B cell (primary cell): ENCODE data around the gene ST8SIA5. TPM values are rescaled to one million over a fixed set of nuclear protein-coding genes. Genes with fewer than 3 reads are reported as not detected.

Experiments used
- ATAC-seq: fragments of 200-7000 bp; cut with Tn5 transposase; one replicate; pipeline ENCODE4 v1.10.0; 2021; ENCODE audit warnings: low read depth, mild to moderate bottlenecking, moderate number of reproducible peaks, moderate library complexity
- CTCF ChIA-PET: fragments of 350-600 bp; sonication (Branson Sonifier 250); formaldehyde crosslinking; loops from one replicate; lab custom pipeline; 2021; ENCODE audit warnings: antibody characterized with exemption, inconsistent platforms; lab: Charles Lee
- POLR2A ChIA-PET: fragments of 350-600 bp; sonication (Branson Sonifier 250); formaldehyde crosslinking; loops from one replicate; lab custom pipeline; 2021; ENCODE audit warnings: antibody characterized with exemption; lab: Charles Lee
- DNase-seq: peaks from one replicate; pipeline ENCODE4 v3.0.0; 2013
- H2AFZ ChIP-seq: 2 replicates; pipeline ENCODE4 v1.6.1; 2012; ENCODE audit warnings: mild to moderate bottlenecking, low read depth, low read length; ENCODE audit not compliant: insufficient read depth, poor library complexity, severe bottlenecking
- H3K27ac ChIP-seq, 2 donors: 1 replicate in 1 of 2; 2 replicates in 1 of 2; pipeline ENCODE4 v1.5.1; 2012 to 2013; ENCODE audit warnings: low read length in 2 of 2, mild to moderate bottlenecking in 2 of 2, moderate library complexity in 1 of 2
- H3K27me3 ChIP-seq, 4 experiments: fragments of 200-600 bp in 1 of 4; sonication (generic) in 1 of 4; replicated peaks in 1 of 4; 1 replicate in 2 of 4; 2 replicates in 2 of 4; pipeline versions ENCODE4 v1.6.1 to v1.7.0; 2013 to 2016; ENCODE audit warnings: low read length in 3 of 4, mild to moderate bottlenecking in 2 of 4, mixed read lengths in 1 of 4, moderate library complexity in 1 of 4; ENCODE audit not compliant: insufficient read depth in 4 of 4, control insufficient read depth in 3 of 4; ENCODE audit errors: control extremely low read depth in 1 of 4
- H3K36me3 ChIP-seq, 2 experiments: replicated peaks in 1 of 2; 1 replicate in 1 of 2; 2 replicates in 1 of 2; pipeline versions ENCODE4 v1.6.1 to v1.7.1; 2013; ENCODE audit warnings: low read length in 1 of 2; ENCODE audit not compliant: insufficient read depth in 2 of 2, control insufficient read depth in 1 of 2; ENCODE audit errors: control extremely low read depth in 1 of 2, extremely low read depth in 1 of 2
- H3K4me1 ChIP-seq, 2 donors: fragments of 200-600 bp in 1 of 2; sonication (generic) in 1 of 2; 1 replicate in 1 of 2; 2 replicates in 1 of 2; pipeline versions ENCODE4 v1.5.1 to v1.6.1; 2013 to 2017; ENCODE audit warnings: low read length in 2 of 2; ENCODE audit not compliant: control insufficient read depth in 2 of 2, insufficient read depth in 2 of 2
- H3K4me2 ChIP-seq: replicated peaks from 2 replicates; pipeline ENCODE3; 2012; ENCODE audit warnings: mild to moderate bottlenecking, low read depth, low read length; ENCODE audit not compliant: poor library complexity, severe bottlenecking
- H3K4me3 ChIP-seq, 5 experiments: fragments of 200-600 bp in 1 of 5; sonication (generic) in 1 of 5; 1 replicate in 3 of 5; 2 replicates in 2 of 5; pipeline versions ENCODE4 v1.5.1 to v1.7.0; 2011 to 2016; ENCODE audit warnings: low read length in 4 of 5, mild to moderate bottlenecking in 4 of 5, low read depth in 2 of 5, control low read depth in 1 of 5, moderate library complexity in 1 of 5; ENCODE audit not compliant: insufficient read depth in 1 of 5; ENCODE audit errors: control extremely low read depth in 1 of 5, extremely low read depth in 1 of 5
- H3K79me2 ChIP-seq: fragments of 200-600 bp; sonication (generic); one replicate; pipeline ENCODE4 v1.6.0; 2016; ENCODE audit warnings: low read length; ENCODE audit not compliant: control insufficient read depth, insufficient read depth
- H3K9ac ChIP-seq: fragments of 200-600 bp; sonication (generic); 2 replicates; pipeline ENCODE4 v1.6.1; 2017; ENCODE audit warnings: mild to moderate bottlenecking, low read length, moderate library complexity
- H3K9me3 ChIP-seq, 3 donors: one replicate each; pipeline versions ENCODE4 v1.6.1 to v1.7.1; 2013; ENCODE audit warnings: low read length in 2 of 3; ENCODE audit not compliant: control insufficient read depth in 2 of 3, insufficient read depth in 1 of 3; ENCODE audit errors: control extremely low read depth in 1 of 3
- H4K20me1 ChIP-seq: 2 replicates; pipeline ENCODE4 v1.6.0; 2012; ENCODE audit warnings: mild to moderate bottlenecking, low read length; ENCODE audit not compliant: insufficient read depth, control insufficient read depth, poor library complexity, severe bottlenecking
- H3K27ac Mint-ChIP-seq: one replicate; pipeline ENCODE4 v1.8.0; 2021; ENCODE audit warnings: mixed read lengths
- H3K27me3 Mint-ChIP-seq: one replicate; pipeline ENCODE4 v1.8.0; 2021; ENCODE audit warnings: mixed read lengths
- H3K4me1 Mint-ChIP-seq: one replicate; pipeline ENCODE4 v1.8.0; 2021; ENCODE audit warnings: mixed read lengths
- H3K4me3 Mint-ChIP-seq: one replicate; pipeline ENCODE4 v1.8.0; 2021; ENCODE audit warnings: mixed read lengths
- H3K9me3 Mint-ChIP-seq: one replicate; pipeline ENCODE4 v1.8.0; 2022; ENCODE audit warnings: mixed read lengths; ENCODE audit not compliant: insufficient read depth
- EZH2 ChIP-seq: IDR thresholded peaks from 2 replicates; pipeline ENCODE4 v1.6.1; 2012; ENCODE audit warnings: borderline replicate concordance, low read depth, mild to moderate bottlenecking, moderate library complexity, low read length; ENCODE audit not compliant: insufficient read depth, poor library complexity, severe bottlenecking
- WGBS: methylation state at CpG from one replicate; pipeline ENCODE4 v1.1.5; 2013; ENCODE audit warnings: missing lambda C conversion rate; ENCODE audit not compliant: insufficient coverage; 5-methylcytosine and 5-hydroxymethylcytosine counted together
- intact Hi-C: fragments of 100-400 bp; cut with micrococcal nuclease; formaldehyde crosslinking; loops from one replicate; pipeline ENCODE4 v1.10.0; 2022
- polyA plus RNA-seq: library from polyadenylated mRNA; depleted of rRNA; stranded (reverse); fragments of >200 nt; gene quantifications from 2 replicates; pipeline ENCODE4 v1.2.3, GENCODE V29; 2012
- total RNA-seq, 2 donors: library from RNA; stranded (reverse); fragments of 120-200 nt in 1 of 2; gene quantifications; 1 replicate in 1 of 2; 2 replicates in 1 of 2; pipeline versions ENCODE4 v1.2.3 to v1.2.4, GENCODE V29; 2013 to 2022
- TF ChIP-seq, protein P1 (sequence below): fragments of 200-600 bp; IDR thresholded peaks from one replicate; pipeline ENCODE4 v1.8.0; 2022; ENCODE audit warnings: antibody characterized with exemption, mild to moderate bottlenecking

ST8SIA5 gene
- total and polyA plus RNA-seq, 2 donors (not counting 1 experiment from before 2014, with no cell fraction given), result not detected

DNA sequence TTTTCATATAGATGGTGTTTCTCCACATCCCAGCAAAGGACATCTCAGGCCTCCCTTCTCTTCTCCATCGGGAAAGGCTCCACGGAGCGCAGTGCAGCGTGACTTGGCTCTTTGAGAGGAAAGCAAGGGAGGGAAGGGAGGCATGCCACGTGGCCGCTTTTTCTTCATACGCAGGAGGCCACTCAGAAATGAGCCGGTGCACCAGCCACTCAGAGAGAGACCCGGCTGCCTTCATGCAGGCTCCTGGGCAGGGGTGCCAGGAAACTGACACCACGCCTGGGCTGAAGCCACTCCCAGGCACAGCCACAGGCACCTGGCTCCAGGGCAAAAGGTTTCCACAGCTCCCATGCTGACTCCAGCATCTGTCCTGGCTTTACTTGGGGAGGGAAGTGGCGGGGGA, 88.7 kb downstream of the ST8SIA5 start:
- Histone ChIP-seq H3K27me3 (peaks cover 0 to 5% (median 0%) of the 10 kb centered on the region in 4 experiments), H3K36me3 (no peaks in the 10 kb centered on the region), H4K20me1 (no peaks in the 10 kb centered on the region), H3K4me1 (no peaks in the 10 kb centered on the region), H3K9ac (no peak overlapping the region), H3K79me2 (no peaks in the 10 kb centered on the region), H3K9me3 (no peaks in the 10 kb centered on the region), H3K4me3 (no peak overlapping the region), H3K4me2 (no peak overlapping the region), H3K27ac (no peak overlapping the region), H2AFZ (no peak overlapping the region)
- no peaks in the 10 kb centered on the region for H3K9me3 Mint-ChIP-seq
- POLR2A ChIA-PET, result no interaction called here
- ATAC-seq (no peak), DNase-seq (no peak)
- intact Hi-C loops, result no loop called here
- WGBS, result 84% methylated on average over 10 of the region's 11 CpGs
- CTCF ChIA-PET, result interaction anchor here (3.8 kb wide), 1 partner anchor 10 kb away, joined by 13 read pairs; no protein-coding TSS in a partner anchor
- H3K27me3 Mint-ChIP-seq, result peaks cover 15% of the 10 kb centered on the region
- no peak overlapping the region for H3K27ac Mint-ChIP-seq
- no peaks in the 10 kb centered on the region for H3K4me1 Mint-ChIP-seq
- no peak overlapping the region for H3K4me3 Mint-ChIP-seq
- TF ChIP-seq EZH2, result no peak
- TF ChIP-seq, protein P1, sequence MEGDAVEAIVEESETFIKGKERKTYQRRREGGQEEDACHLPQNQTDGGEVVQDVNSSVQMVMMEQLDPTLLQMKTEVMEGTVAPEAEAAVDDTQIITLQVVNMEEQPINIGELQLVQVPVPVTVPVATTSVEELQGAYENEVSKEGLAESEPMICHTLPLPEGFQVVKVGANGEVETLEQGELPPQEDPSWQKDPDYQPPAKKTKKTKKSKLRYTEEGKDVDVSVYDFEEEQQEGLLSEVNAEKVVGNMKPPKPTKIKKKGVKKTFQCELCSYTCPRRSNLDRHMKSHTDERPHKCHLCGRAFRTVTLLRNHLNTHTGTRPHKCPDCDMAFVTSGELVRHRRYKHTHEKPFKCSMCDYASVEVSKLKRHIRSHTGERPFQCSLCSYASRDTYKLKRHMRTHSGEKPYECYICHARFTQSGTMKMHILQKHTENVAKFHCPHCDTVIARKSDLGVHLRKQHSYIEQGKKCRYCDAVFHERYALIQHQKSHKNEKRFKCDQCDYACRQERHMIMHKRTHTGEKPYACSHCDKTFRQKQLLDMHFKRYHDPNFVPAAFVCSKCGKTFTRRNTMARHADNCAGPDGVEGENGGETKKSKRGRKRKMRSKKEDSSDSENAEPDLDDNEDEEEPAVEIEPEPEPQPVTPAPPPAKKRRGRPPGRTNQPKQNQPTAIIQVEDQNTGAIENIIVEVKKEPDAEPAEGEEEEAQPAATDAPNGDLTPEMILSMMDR, result no peak

DNA sequence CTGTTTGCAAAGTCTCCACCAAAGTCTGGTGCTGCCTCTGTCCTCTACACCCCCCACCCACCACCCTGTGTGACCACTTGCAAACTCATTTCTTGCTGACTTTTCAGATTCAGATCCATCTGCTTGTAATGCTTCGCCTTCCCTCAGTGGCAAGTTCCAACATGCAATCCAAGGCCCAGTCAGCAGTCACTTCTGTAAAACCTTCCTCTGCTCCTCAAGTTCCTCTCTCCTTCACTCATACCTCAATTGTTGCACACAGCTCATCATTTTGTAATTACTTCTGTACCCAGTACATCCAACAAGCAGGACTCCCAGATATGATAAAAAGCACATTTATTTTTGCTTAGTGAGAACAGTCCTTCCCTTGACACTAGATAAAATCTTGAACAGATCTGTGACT, 93.3 kb downstream of the ST8SIA5 start:
- no peak for DNase-seq
- Mint-ChIP-seq H3K4me1 (no peaks in the 10 kb centered on the region), H3K27me3 (peaks cover 23% of the 10 kb centered on the region), H3K9me3 (no peaks in the 10 kb centered on the region), H3K27ac (no peak overlapping the region), H3K4me3 (no peak overlapping the region)
- POLR2A ChIA-PET, result no interaction called here
- H3K4me1 ChIP-seq, result no peaks in the 10 kb centered on the region
- H4K20me1 ChIP-seq, result no peaks in the 10 kb centered on the region
- 100% methylated on average over 1 of the region's 1 CpG for WGBS
- H3K27ac ChIP-seq, result no peak overlapping the region
- H3K4me3 ChIP-seq, result no peak overlapping the region
- H3K27me3 ChIP-seq, result peaks cover 0 to 11% (median 0%) of the 10 kb centered on the region in 4 experiments
- H3K79me2 ChIP-seq, result no peaks in the 10 kb centered on the region
- no peak overlapping the region for H3K4me2 ChIP-seq
- H2AFZ ChIP-seq, result no peak overlapping the region
- CTCF ChIA-PET, result no interaction called here
- H3K9ac ChIP-seq, result no peak overlapping the region
- intact Hi-C loops, result no loop called here
- no peaks in the 10 kb centered on the region for H3K9me3 ChIP-seq
- no peaks in the 10 kb centered on the region for H3K36me3 ChIP-seq
- TF ChIP-seq, protein P1, result no peak
- no peak for TF ChIP-seq EZH2
- ATAC-seq, result no peak
